ENCODE data around the gene CZIB. TPM values are rescaled to one million over a fixed set of nuclear protein-coding genes. Genes with fewer than 3 reads are reported as not detected.
A peak's percentile ranks its signal among the peaks of the same experiment; 100 is the strongest.

Gene CZIB
- total RNA-seq, 2 experiments from 2014 or later: 35.3 to 36.4 TPM

- Mint-ChIP-seq H3K27ac (peak overlapping the region; percentile 98), H3K4me1 (ENCODE audit: low read depth) (peaks cover 27% of the 10 kb centered on the region), H3K9me3 (no peaks in the 10 kb centered on the region), H3K27me3 (no peaks in the 10 kb centered on the region), H3K4me3 (peak overlapping the region; percentile 99), H3K36me3 (ENCODE audit: low read depth) (peaks cover 23% of the 10 kb centered on the region)
- TF ChIP-seq CTCF (IDR thresholded peaks at IDR 0.05): no peak
- ChIA-PET POLR2A (interaction anchor here (1.2 to 3.1 kb wide), 4 partner anchors 19 to 31 kb away, joined by 4 to 15 read pairs (median 5); partner anchors contain the start of gene CZIB), CTCF (interaction anchor here (1.3 to 1.5 kb wide), 2 partner anchors 11 to 15 kb away, joined by 3 read pairs; no protein-coding TSS in a partner anchor)
- intact Hi-C loops (cut with micrococcal nuclease): no loop called here
- no peak for DNase-seq
- ATAC-seq: no peak
Measured at GRCh38 chr1:53197291-53198200, 22.9 kb downstream of the CZIB start.

DNA sequence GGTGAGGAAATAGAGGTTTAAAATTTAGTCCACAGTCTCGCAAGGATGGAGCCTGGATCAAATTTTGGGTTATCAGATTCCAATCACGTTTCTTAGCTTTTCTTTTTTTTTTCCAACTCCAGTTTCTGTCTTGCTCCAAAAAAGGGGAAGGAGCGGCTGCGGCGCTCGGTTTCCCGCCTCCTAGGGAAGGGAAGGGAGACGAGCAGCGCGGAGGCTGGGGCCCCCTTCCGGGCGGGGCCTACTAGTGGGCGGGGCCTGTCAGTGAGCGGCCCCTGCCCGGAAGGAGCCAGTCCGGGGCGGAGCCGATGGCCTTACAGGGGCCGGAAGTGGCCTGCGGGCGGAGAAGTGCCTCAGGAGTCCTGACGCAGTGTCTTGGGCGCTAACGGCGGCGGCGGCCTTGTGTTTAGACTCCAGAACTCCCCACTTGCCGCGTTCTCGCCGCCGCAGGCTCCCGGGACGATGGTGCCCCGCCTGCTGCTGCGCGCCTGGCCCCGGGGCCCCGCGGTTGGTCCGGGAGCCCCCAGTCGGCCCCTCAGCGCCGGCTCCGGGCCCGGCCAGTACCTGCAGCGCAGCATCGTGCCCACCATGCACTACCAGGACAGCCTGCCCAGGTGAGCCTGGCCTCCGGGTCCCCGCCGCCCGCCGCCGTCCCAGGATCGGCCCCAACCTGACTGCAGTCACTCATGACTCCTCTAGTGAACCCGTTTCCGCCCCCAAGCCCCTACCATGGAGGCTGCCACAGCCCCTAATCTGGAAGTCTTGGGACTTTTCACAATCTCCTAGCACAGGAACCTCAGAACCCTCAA, 23.7 kb downstream of the CZIB start, which contains the start of gene CPT2:
Gene CPT2 (plus strand): TSS at position 340 of the 806 bp plus-strand sequence. CDS start 120 bp downstream, at position 460.
- DNase-seq (peak; percentile 96), ATAC-seq (peak; percentile 99)
- ChIA-PET POLR2A (interaction anchor here (0.5 to 3.1 kb wide), 8 partner anchors 8 to 306 kb away, joined by 3 to 15 read pairs (median 4); partner anchors contain the start of gene CZIB), CTCF (interaction anchor here (1.4 to 4.7 kb wide), 3 partner anchors 11 to 17 kb away, joined by 5 to 30 read pairs (median 27); no protein-coding TSS in a partner anchor)
- peaks cover 27% of the 10 kb centered on the region for H3K4me1 Mint-ChIP-seq (ENCODE audit: low read depth)
- peak within 1 kb of the TSS; percentile 98 for H3K27ac Mint-ChIP-seq
- H3K4me3 Mint-ChIP-seq: peak within 1 kb of the TSS; percentile 99
- intact Hi-C loops (cut with micrococcal nuclease): no loop called here
- TF ChIP-seq CTCF (IDR thresholded peaks at IDR 0.05): no peak
- H3K36me3 Mint-ChIP-seq (ENCODE audit: low read depth): peaks cover 17% of the 10 kb centered on the region
- no peaks in the 10 kb centered on the region for H3K27me3 Mint-ChIP-seq
- no peaks in the 10 kb centered on the region for H3K9me3 Mint-ChIP-seq

DNA sequence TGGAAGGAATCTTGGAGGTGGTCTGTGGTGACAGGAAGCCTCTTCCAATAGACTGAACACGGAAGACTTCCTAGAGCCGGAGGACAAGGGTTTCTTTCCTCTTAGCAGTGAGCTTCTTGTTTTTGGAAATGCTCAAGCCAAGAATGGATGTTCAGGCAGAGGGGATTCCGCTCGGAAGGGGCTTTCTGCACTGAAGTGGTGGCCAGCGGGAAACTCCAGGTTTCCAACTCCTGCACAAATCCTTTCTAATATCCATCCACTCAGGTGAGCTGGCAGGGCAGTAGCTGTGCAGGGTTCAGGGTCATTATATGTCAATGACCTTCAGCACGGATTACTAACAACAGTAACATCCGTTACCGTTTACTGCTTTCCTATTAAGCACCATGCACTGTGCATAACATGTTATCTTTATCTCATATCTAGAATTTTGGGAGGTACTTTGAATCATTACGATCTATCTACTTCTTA, 24.4 kb downstream of the CZIB start:
- H3K9me3 Mint-ChIP-seq: no peaks in the 10 kb centered on the region
- H3K4me3 Mint-ChIP-seq: peak overlapping the region; percentile 99
- intact Hi-C loops (cut with micrococcal nuclease): no loop called here
- peak; percentile 50 for ATAC-seq
- POLR2A ChIA-PET: interaction anchor here (0.5 to 3.1 kb wide), 10 partner anchors 7 to 306 kb away, joined by 3 to 15 read pairs (median 4); partner anchors contain the start of genes CZIB and ECHDC2
- peaks cover 17% of the 10 kb centered on the region for H3K36me3 Mint-ChIP-seq (ENCODE audit: low read depth)
- no peak for TF ChIP-seq CTCF (IDR thresholded peaks at IDR 0.05)
- no peak for DNase-seq
- no peaks in the 10 kb centered on the region for H3K27me3 Mint-ChIP-seq
- peak overlapping the region; percentile 92 for H3K27ac Mint-ChIP-seq
- peaks cover 27% of the 10 kb centered on the region for H3K4me1 Mint-ChIP-seq (ENCODE audit: low read depth)
- CTCF ChIA-PET: interaction anchor here (1.0 to 4.7 kb wide), 4 partner anchors 10 to 792 kb away, joined by 3 to 30 read pairs (median 16); partner anchors contain the start of genes ORC1 and PRPF38A

GRCh38 chr1:53195246-53196016, 25.0 kb downstream of the CZIB start:
- peaks cover 27% of the 10 kb centered on the region for H3K4me1 Mint-ChIP-seq (ENCODE audit: low read depth)
- no peaks in the 10 kb centered on the region for H3K27me3 Mint-ChIP-seq
- intact Hi-C loops (cut with micrococcal nuclease): no loop called here
- no peak for ATAC-seq
- POLR2A ChIA-PET: interaction anchor here (0.9 to 3.1 kb wide), 7 partner anchors 8 to 275 kb away, joined by 3 to 15 read pairs (median 4); partner anchors contain the start of genes CZIB and ECHDC2
- TF ChIP-seq CTCF (IDR thresholded peaks at IDR 0.05): no peak
- no peaks in the 10 kb centered on the region for H3K9me3 Mint-ChIP-seq
- no peak for DNase-seq
- H3K27ac Mint-ChIP-seq: peak overlapping the region; percentile 92
- peaks cover 13% of the 10 kb centered on the region for H3K36me3 Mint-ChIP-seq (ENCODE audit: low read depth)
- H3K4me3 Mint-ChIP-seq: no peak overlapping the region
- CTCF ChIA-PET: interaction anchor here (1.0 to 4.7 kb wide), 6 partner anchors 9 to 791 kb away, joined by 3 to 30 read pairs (median 6); partner anchors contain the start of genes ECHDC2, ORC1 and PRPF38A
